Loucy (cell line): ENCODE results near the gene ALMS1.

Experiments
- H2AFZ ChIP-seq: fragments of 200-600 bp; sonication (generic); 2 replicates; pipeline ENCODE4 v1.6.0; 2016; ENCODE audit warnings: antibody characterized with exemption, mild to moderate bottlenecking, low read length, moderate library complexity
- H3F3A ChIP-seq: fragments of 200-600 bp; 2 replicates; pipeline ENCODE4 v1.6.0; 2016; ENCODE audit warnings: antibody characterized with exemption, low read depth, mild to moderate bottlenecking
- H3K27me3 ChIP-seq: fragments of 200-600 bp; sonication (generic); 2 replicates; pipeline ENCODE4 v1.6.1; 2014; ENCODE audit warnings: low read length, mild to moderate bottlenecking; ENCODE audit not compliant: insufficient read depth, poor library complexity, severe bottlenecking
- H3K36me3 ChIP-seq: fragments of 200-600 bp; sonication (generic); 2 replicates; pipeline ENCODE4 v1.6.1; 2016; ENCODE audit warnings: low read length; ENCODE audit not compliant: insufficient read depth
- H3K4me1 ChIP-seq: fragments of 200-600 bp; sonication (generic); 2 replicates; pipeline ENCODE4 v1.5.1; 2014; ENCODE audit warnings: low read length, mild to moderate bottlenecking; ENCODE audit not compliant: insufficient read depth, poor library complexity, severe bottlenecking
- H3K4me2 ChIP-seq: fragments of 200-600 bp; sonication (generic); 2 replicates; pipeline ENCODE4 v1.6.0; 2014; ENCODE audit warnings: antibody characterized with exemption, low read length, low read depth, mild to moderate bottlenecking; ENCODE audit not compliant: poor library complexity, severe bottlenecking
- H3K4me3 ChIP-seq: fragments of 200-600 bp; sonication (generic); 2 replicates; pipeline ENCODE4 v1.5.1; 2014; ENCODE audit warnings: low read length, mild to moderate bottlenecking, mixed read lengths; ENCODE audit not compliant: poor library complexity, severe bottlenecking
- H3K79me2 ChIP-seq: fragments of 200-600 bp; sonication (generic); 2 replicates; pipeline ENCODE4 v1.6.1; 2014; ENCODE audit warnings: low read length; ENCODE audit not compliant: insufficient read depth
- H3K9ac ChIP-seq: fragments of 200-600 bp; sonication (generic); 2 replicates; pipeline ENCODE4 v1.6.0; 2014; ENCODE audit warnings: mild to moderate bottlenecking, low read depth, low read length, moderate library complexity; ENCODE audit not compliant: poor library complexity, severe bottlenecking
- H3K9me2 ChIP-seq: fragments of 200-600 bp; sonication (generic); replicated peaks from 2 replicates; pipeline ENCODE4 v1.6.1; 2016; ENCODE audit warnings: low read depth, low read length, mixed read lengths
- H3K9me3 ChIP-seq: fragments of 200-600 bp; sonication (generic); 2 replicates; pipeline ENCODE4 v1.6.1; 2014; ENCODE audit warnings: mild to moderate bottlenecking, antibody characterized with exemption, low read length, low read depth; ENCODE audit not compliant: insufficient read depth
- H4K20me1 ChIP-seq: fragments of 200-600 bp; sonication (generic); 2 replicates; pipeline ENCODE4 v1.6.0; 2014; ENCODE audit warnings: antibody characterized with exemption, low read length, mild to moderate bottlenecking; ENCODE audit not compliant: insufficient read depth, poor library complexity, severe bottlenecking
- EZH2phosphoT487 ChIP-seq: fragments of 200-600 bp; IDR thresholded peaks from 2 replicates; pipeline ENCODE4 v1.6.1; 2018; ENCODE audit warnings: antibody characterized with exemption, mild to moderate bottlenecking, moderate library complexity, borderline replicate concordance
- TF ChIP-seq, protein P1 (sequence below): fragments of 200-600 bp; sonication (generic); conservative IDR thresholded peaks from 2 replicates; pipeline ENCODE4 v1.5.1; 2014; ENCODE audit warnings: mild to moderate bottlenecking, antibody characterized with exemption, low read length

The ALMS1 gene

DNA sequence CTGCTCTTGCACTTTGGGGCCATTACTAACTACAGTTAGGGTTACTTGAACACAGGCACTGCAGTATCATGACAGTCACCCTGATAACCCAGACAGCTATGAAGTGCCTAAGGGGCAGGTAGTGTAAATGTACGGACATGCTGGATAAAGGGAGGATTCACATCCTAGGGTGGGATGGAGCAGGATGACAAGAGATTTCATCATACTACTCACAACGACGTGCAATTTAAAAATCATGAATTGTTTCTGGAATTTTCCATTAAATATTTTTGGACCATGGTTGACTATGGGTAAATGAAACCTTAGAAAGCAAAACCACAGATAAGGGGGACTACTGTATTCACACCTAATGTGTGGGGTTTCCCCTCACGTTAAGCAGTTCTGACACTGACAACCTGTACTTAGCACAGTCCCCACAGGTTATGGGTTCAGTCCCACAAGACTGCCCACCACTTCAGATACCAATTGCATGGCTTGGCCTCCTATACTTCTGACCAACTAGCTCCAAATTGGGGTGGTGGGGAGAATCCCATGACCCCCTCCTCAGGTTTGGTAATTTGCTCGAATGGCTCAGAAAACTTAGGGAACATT, 180.7 kb downstream of the ALMS1 start:
- Histone ChIP-seq H3F3A (no peaks in the 10 kb centered on the region), H3K4me3 (no peak overlapping the region), H3K4me2 (no peak overlapping the region), H3K27me3 (no peaks in the 10 kb centered on the region), H3K9me3 (no peaks in the 10 kb centered on the region), H3K9me2 (no peaks in the 10 kb centered on the region), H4K20me1 (no peaks in the 10 kb centered on the region), H3K36me3 (no peaks in the 10 kb centered on the region), H3K4me1 (no peaks in the 10 kb centered on the region), H3K9ac (no peak overlapping the region), H2AFZ (no peak overlapping the region), H3K79me2 (no peaks in the 10 kb centered on the region)
- TF ChIP-seq, protein P1, sequence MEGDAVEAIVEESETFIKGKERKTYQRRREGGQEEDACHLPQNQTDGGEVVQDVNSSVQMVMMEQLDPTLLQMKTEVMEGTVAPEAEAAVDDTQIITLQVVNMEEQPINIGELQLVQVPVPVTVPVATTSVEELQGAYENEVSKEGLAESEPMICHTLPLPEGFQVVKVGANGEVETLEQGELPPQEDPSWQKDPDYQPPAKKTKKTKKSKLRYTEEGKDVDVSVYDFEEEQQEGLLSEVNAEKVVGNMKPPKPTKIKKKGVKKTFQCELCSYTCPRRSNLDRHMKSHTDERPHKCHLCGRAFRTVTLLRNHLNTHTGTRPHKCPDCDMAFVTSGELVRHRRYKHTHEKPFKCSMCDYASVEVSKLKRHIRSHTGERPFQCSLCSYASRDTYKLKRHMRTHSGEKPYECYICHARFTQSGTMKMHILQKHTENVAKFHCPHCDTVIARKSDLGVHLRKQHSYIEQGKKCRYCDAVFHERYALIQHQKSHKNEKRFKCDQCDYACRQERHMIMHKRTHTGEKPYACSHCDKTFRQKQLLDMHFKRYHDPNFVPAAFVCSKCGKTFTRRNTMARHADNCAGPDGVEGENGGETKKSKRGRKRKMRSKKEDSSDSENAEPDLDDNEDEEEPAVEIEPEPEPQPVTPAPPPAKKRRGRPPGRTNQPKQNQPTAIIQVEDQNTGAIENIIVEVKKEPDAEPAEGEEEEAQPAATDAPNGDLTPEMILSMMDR = no peak
- no peak for TF ChIP-seq EZH2phosphoT487

DNA sequence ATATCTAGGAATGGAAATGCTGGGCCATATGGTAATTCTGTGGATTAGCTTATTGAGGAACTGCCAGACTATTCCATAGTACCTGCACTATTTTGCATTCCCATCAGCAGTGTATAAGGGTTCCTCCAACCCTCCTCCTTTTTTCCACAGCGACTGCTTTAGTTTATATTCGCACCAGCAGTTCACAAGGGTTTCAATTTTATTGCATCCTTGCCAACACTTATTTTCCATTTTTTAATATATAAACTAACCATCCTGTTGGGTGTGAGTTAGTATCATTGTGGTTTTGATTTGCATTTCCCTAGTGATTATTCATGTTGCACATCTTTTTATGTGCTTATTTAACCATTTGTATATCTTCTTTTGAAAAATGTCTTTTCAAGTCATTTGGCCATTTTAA, 189.6 kb downstream of the ALMS1 start:
- Histone ChIP-seq H3F3A (no peaks in the 10 kb centered on the region), H2AFZ (no peak overlapping the region), H3K4me2 (no peak overlapping the region), H3K27me3 (no peaks in the 10 kb centered on the region), H4K20me1 (no peaks in the 10 kb centered on the region), H3K9ac (no peak overlapping the region), H3K9me3 (no peaks in the 10 kb centered on the region), H3K9me2 (no peaks in the 10 kb centered on the region), H3K4me3 (no peak overlapping the region), H3K4me1 (no peaks in the 10 kb centered on the region), H3K36me3 (peaks cover 11% of the 10 kb centered on the region; the same call in 1 of the 2 replicates), H3K79me2 (no peaks in the 10 kb centered on the region)
- TF ChIP-seq, protein P1 = no peak
- TF ChIP-seq EZH2phosphoT487 = no peak

DNA sequence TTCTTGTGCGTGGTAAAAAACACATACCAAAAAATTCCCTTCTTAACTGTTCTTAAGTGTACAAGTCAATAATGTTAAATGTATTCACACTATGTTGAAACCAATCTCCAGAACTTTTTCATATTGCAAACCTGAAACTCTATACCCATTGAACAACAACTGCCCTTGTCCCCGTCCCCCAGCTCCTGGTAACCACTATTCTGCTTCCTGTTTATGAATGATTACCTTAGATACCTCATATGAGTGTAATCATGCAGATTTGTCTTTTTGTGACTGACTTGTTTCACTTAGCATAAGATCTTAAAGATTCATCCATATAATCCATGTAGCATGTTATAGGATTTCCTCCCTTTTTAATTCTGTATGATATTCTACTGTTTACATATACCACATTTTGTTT, 196.7 kb downstream of the ALMS1 start:
- TF ChIP-seq EZH2phosphoT487 = no peak
- TF ChIP-seq, protein P1 = no peak
- Histone ChIP-seq H3K36me3 (0 out of 2 replicates have a peak, but pooled peaks cover 7% of the 10 kb centered on the region), H3K27me3 (no peaks in the 10 kb centered on the region), H3K79me2 (no peaks in the 10 kb centered on the region), H3K4me2 (no peak overlapping the region), H3F3A (no peaks in the 10 kb centered on the region), H3K4me3 (no peak overlapping the region), H3K9me2 (no peaks in the 10 kb centered on the region), H4K20me1 (no peaks in the 10 kb centered on the region), H3K9me3 (no peaks in the 10 kb centered on the region), H3K4me1 (no peaks in the 10 kb centered on the region), H2AFZ (no peak overlapping the region), H3K9ac (no peak overlapping the region)
